ENCODE data around the gene EPB41L1.

The EPB41L1 gene

GRCh38 chr20:36154700-36155628 is at the start of gene EPB41L1:
Gene EPB41L1, plus strand, starts transcription at chr20:36154740. Its CDS starts 19,038 bp downstream, at chr20:36173778.
- DNase-seq: no peak

- no peak for DNase-seq
These were observed 49.7 kb upstream of the EPB41L1 start for GRCh38 chr20:36104856-36105255.

DNA sequence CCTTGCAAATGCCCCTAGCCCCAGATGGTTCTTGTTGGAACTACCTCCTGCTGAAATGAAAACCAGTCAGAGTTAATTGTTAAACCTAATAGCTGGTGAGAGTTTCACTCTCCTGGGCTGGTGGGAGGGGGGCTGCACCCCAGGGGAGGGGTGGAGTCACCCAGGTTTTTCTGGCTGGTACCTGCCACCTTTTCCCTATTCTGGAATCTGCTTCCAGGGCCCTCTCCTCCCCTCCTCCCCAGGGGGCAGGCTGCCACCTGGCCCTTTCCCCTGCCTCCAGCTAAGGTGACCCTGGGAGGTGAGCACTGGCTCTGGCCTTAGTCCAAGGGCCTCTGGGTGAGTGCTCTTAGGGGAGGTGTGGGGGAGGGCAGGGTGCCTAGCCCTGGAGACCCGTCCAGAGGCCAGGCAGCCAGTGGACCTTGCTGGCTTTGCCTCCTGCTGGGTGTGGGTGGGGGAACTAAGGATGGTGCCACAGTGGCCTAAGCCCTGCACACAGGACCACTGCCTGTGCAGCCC is 48.8 kb upstream of the EPB41L1 start:
- no peak for DNase-seq

DNA sequence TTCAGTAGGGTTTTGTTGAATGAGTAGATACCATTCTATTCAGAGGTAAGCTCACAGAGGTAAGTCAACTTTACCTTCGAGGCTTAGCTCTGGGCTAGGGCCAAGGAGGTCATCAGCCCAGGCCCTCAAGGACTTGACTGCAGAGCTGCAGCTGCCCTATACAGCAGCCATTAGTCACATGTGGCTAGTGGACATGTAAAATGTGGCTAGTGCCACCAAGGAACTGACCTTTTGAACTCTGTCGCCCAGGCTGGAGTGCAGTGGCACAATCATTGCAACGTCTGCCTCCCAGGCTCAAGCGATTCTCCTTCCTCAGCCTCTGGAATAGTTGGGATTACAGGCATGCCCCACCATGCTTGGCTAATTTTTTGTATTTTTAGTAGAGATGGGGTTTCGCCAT is 47.9 kb upstream of the EPB41L1 start:
- DNase-seq: no peak

DNA sequence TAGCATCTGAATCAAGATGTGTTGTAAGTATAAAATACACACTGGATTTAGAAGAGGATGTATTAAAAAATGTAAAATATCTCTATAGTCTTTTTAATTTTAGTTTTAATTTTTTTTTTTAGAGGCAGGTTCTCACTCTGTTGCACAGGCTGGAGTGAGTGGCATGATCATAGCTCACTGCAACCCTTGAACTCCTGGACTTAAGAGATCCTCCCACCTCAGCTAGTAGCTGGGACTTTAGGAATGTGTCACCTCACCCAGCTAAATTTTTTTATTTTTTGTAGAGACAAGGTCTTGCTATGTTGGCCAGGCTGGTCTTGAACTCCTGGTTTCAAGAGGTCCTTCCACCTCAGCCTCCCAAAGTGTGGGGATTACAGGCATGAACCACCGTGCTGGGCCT is 46.7 kb upstream of the EPB41L1 start:
- DNase-seq: no peak

DNA sequence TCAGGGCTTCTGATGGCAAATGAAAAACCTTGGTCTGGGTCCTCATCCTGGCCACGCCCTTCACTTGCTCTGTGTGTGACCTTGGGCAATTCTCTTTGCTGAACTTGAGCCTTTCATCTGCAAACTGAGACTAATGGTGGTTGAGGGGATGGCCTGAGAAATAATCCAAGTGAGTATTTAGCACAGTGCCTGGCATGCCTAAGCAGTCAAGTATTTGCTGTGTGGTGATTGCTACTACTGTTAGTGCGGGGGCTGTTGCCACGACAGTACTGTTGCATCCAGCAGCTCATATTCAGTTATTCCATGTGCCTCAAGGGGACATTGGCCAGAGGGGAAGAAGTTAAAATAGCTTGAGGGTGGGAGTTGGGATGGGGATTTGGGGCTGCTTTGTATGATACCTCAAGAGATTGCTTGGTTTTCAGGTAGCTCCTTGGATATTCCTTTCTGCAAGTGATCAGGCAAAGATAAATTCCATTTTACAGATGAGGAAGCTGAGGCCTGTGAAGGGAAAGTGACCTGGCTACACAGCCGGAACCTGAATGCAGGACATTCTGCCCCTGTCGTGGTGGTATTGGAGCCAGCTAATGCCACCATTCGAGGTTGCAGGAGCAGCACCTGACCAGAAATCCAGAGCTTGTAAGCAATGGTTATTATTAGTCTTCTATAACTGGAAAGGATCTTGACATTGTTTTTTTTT is 45.1 kb upstream of the EPB41L1 start:
- no peak for DNase-seq

DNA sequence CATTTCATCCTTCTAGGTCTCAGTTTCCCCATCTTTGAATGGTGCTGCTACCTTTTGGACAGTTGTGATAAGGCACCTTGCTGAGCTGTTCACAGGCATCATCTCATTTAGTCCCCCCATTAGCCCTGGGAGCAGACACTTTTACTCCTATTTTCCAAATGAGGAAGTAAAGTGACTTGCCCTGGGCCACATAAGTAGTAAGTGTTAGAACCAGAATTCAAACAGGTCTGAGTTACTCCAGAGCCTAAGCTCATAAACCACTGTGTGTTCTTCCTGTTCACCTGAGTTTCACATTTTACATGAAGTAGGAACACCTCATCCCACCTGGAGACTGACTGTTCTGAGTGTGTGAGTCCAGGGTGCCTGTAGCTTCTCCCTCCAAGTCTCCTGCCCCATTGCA is 43.5 kb upstream of the EPB41L1 start:
- DNase-seq: no peak

DNA sequence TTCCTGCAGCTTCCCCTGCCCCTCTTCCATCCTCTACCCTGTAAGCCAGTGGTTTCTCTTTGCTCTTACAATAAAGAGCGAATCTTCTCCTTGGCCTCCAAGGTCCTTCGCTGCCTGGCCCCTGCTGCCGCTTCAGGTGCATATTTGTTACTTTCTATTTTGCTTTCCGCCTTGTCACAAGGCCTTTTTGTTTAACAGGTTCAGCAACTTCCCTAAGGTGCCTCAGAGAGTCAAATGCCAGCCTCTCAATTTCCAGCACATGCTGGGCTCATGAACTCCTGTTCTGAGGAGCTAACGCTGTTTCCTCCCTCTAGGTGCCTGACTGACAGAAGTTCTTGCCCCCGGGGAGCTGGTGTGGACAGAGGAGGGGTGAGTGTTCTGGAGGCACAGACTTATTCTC is 42.4 kb upstream of the EPB41L1 start:
- no peak for DNase-seq

DNA sequence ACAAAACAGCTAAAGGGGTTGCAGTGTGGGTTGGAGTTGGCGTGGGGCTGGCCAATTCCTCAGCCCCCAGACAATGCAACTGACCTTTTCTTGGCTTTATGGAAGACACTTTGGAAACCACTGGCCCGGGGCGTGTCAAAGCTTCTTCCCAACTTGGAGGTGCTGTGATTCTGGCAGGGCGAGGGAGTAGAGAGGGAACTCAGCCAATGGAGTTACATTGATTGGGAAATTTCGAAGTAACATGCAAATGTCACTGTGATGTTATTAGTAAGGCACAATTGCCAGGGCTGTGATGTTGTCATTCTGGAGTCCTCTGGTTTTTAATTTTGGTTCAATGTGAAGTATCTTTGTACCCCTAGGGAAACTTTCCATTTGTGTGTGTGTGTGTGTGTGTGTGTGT is 41.5 kb upstream of the EPB41L1 start:
- no peak for DNase-seq

DNA sequence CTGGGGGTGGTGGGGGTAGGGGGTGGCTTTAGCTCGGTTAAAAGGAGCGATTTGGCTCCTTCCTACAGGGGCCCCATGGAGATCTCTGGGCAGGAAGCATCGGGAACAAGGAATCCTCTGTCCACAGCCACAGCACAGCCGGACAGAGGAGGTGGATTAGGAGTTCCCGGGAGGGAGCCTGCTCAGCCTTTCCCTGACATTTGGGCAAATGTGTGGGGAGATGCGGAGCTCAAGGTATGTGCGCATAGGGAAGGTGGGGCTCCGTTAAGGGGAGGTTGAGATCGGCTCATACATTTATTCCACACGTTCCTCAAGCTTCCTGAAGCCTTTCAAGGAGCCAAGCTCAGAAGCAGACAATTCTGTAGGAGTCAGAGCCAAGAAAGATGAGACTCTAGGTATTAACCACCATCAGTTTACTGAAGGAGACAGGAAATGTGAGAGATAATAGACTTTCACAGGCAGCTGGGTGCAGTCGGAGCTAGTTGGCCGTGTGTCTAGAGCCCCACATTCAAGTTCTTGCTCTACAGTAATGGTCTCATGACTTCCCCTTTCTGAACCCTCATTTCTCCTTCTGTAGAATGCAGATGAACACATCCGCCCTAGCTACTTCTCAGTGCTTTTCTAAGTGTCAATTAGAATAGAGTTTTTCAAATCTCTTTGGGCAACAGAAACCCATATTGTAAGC is 40.8 kb upstream of the EPB41L1 start:
- DNase-seq: no peak

DNA sequence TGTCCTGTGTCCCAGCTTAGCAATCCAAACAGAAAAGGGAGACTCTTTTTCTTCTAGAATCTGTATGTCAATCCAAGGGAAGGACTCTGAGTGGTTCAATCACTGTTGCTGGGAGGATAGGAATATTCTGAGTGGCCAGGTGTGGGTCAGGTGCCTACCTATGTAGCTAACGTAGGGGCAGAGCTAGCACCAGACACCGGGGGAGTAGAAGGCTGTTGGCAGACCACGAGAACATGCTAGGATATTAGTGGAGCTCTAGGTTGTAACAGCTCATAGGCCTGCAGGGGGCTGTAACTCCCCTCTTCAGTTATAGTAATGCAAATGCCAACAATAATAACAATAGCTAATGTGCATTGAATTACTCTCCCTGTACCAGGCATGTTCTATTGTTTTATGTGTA is 39.8 kb upstream of the EPB41L1 start:
- DNase-seq: no peak

- no peak for DNase-seq
These were observed 38.6 kb upstream of the EPB41L1 start for GRCh38 chr20:36115925-36116324.

GRCh38 chr20:36116807-36117441 is 37.6 kb upstream of the EPB41L1 start:
- DNase-seq: no peak

DNA sequence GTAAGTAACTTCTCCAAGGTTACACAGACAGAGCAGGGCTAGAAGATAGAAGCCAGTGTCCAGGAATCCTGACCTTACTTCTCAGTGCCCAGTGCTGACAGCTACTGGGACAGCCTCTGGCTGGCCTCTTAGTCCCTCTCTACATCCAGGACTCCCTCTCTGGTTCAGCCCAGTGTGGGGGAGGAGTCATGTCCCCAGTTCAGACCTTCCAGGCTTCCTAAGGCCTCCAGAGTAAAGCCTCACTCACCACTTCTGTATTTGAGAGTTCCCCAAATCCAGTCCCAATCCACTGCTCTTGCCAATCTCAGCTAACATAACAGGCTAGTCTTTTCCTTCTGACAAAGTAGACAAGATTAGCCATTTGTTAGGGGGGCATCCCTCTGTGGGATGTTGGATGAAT is 36.9 kb upstream of the EPB41L1 start:
- DNase-seq: no peak

DNA sequence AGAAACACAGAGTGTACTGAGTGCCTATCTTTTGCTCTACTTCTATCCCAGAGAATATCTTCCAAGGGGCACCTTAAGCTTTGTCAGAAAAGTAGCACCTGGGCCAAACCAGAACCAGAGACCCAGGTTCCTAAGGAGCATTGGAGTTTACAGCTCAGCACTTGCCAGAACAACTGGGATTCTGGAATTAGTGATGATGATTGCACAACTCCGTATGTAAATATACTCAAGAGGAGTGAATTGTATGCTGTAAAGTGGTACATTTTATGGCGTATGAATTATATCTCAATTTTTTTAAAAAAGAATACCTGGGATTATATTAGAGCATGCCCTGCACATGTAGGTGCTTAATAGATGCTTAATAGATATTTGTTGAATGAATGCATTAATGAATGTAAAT is 36.2 kb upstream of the EPB41L1 start:
- DNase-seq: no peak

GRCh38 chr20:36119537-36119936 is 35.0 kb upstream of the EPB41L1 start:
- no peak for DNase-seq

DNA sequence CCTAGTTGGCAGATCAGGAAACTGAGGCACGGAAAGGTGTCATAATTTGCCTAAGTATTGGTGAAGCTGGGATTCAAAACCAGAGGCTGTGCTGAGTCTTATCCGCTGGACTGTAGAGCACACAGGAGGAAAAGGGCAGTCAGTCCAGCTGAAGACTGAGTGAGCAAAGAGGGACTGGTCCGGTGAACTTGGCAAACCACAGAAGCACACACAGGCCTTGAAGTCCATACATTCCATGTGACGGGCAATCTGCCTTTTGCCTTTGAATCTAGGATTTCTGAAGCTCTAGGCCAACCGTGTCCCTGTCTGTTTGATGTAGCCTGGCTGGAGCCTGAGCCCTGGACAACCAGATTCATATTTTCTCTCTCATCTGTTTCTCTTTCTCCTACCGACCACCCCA is 34.3 kb upstream of the EPB41L1 start:
- no peak for DNase-seq

DNA sequence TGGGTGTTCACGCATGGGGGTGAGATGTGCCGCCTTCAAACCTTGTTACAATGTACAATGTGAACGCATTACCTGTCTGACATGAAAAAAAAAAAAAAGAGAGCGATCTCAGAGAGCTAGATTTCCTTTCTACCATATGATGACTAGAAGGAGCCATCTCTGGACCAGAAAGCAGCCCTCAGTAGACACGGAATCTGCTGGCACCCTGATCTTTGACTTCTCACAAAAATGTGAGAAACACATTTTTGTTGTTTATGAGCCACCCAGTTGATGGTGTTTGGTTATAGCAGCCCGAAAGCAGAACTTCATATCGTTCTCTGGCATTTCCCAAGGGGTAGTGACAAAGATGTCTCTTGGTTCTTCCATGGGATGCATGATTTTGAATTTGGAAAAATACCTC is 33.5 kb upstream of the EPB41L1 start:
- no peak for DNase-seq

- DNase-seq: no peak
These were observed 32.3 kb upstream of the EPB41L1 start for GRCh38 chr20:36121981-36122930.

- DNase-seq: no peak
These were observed 31.6 kb upstream of the EPB41L1 start for GRCh38 chr20:36122931-36123288.

GRCh38 chr20:36125097-36125496 is 29.4 kb upstream of the EPB41L1 start:
- no peak for DNase-seq

Measured in NCI-H1930 (cell line).